ENCODE data around the gene ESD. TPM values are rescaled to one million over a fixed set of nuclear protein-coding genes. Genes with fewer than 3 reads are reported as not detected.

Gene ESD
- total RNA-seq, 2 donors from 2014 or later: 76.3 to 113 TPM

DNA sequence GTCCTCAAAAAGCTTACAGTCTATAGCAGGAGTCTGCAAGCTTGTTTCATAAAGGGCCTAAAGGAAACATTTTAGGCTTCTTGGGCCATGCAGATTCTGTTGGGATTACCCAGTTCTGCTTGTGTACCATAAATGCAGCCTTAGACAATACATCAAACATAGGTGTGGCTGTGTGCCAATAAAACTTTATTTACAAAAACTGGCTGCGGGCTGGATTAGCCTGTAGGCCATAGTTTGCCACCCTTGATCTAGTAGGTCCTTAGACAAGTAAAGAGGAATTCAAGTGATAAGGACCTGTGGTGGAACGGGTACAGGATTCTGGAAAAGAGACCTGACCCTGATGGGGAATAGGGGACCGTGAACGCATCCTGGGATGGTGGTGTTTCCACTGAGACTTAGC is 51.9 kb downstream of the ESD start:
- H3K36me3 ChIP-seq: peaks cover 22% of the 10 kb centered on the region
- H3K4me1 ChIP-seq: no peaks in the 10 kb centered on the region
- no peaks in the 10 kb centered on the region for H3K27me3 ChIP-seq
- TF ChIP-seq, protein P1, sequence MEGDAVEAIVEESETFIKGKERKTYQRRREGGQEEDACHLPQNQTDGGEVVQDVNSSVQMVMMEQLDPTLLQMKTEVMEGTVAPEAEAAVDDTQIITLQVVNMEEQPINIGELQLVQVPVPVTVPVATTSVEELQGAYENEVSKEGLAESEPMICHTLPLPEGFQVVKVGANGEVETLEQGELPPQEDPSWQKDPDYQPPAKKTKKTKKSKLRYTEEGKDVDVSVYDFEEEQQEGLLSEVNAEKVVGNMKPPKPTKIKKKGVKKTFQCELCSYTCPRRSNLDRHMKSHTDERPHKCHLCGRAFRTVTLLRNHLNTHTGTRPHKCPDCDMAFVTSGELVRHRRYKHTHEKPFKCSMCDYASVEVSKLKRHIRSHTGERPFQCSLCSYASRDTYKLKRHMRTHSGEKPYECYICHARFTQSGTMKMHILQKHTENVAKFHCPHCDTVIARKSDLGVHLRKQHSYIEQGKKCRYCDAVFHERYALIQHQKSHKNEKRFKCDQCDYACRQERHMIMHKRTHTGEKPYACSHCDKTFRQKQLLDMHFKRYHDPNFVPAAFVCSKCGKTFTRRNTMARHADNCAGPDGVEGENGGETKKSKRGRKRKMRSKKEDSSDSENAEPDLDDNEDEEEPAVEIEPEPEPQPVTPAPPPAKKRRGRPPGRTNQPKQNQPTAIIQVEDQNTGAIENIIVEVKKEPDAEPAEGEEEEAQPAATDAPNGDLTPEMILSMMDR (IDR thresholded peaks at IDR 0.05): no peak
- H3K27ac ChIP-seq: no peak overlapping the region
- no peak overlapping the region for H3K4me3 ChIP-seq
- H3K9me3 ChIP-seq: no peaks in the 10 kb centered on the region
- DNase-seq (ENCODE audit: low spot score): no peak

- Histone ChIP-seq H3K36me3 (peaks cover 15% of the 10 kb centered on the region), H3K27ac (no peak overlapping the region), H3K9me3 (no peaks in the 10 kb centered on the region), H3K4me3 (no peak overlapping the region), H3K4me1 (no peaks in the 10 kb centered on the region), H3K27me3 (no peaks in the 10 kb centered on the region)
- TF ChIP-seq, protein P1 (IDR thresholded peaks at IDR 0.05): no peak
- DNase-seq (ENCODE audit: low spot score): no peak
Observed at GRCh38 chr13:46743191-46743590, 53.8 kb downstream of the ESD start.

- H3K27ac ChIP-seq: no peak overlapping the region
- no peaks in the 10 kb centered on the region for H3K27me3 ChIP-seq
- no peak overlapping the region for H3K4me3 ChIP-seq
- no peaks in the 10 kb centered on the region for H3K9me3 ChIP-seq
- DNase-seq (ENCODE audit: low spot score): no peak
- peaks cover 24% of the 10 kb centered on the region for H3K36me3 ChIP-seq
- H3K4me1 ChIP-seq: no peaks in the 10 kb centered on the region
- TF ChIP-seq, protein P1 (IDR thresholded peaks at IDR 0.05): no peak
Observed at GRCh38 chr13:46739447-46740098, 57.4 kb downstream of the ESD start.

DNA sequence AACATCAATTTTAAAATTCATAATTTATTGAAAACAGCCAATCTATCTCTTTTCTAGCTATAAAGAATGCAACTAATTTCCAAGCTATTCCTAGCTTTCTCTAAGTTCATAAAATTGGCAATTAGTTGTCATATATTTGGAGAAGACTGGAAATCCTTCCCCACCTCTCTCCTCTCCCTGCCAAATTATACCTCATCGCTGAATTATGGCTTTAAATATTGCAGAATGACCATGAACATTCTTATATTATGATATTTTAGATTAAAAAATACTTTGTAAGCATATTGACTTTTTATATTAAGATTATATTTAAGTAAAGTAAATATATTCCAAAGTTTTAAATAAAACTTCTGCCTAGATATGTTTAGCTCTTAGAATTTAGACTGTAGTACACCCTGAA is 58.2 kb downstream of the ESD start:
- Histone ChIP-seq H3K4me1 (no peaks in the 10 kb centered on the region), H3K27me3 (no peaks in the 10 kb centered on the region), H3K9me3 (no peaks in the 10 kb centered on the region), H3K27ac (no peak overlapping the region), H3K4me3 (no peak overlapping the region), H3K36me3 (peaks cover 32% of the 10 kb centered on the region)
- TF ChIP-seq, protein P1 (IDR thresholded peaks at IDR 0.05): no peak
- DNase-seq (ENCODE audit: low spot score): no peak

- Histone ChIP-seq H3K36me3 (peaks cover 38% of the 10 kb centered on the region), H3K4me1 (no peaks in the 10 kb centered on the region), H3K27me3 (no peaks in the 10 kb centered on the region), H3K4me3 (no peak overlapping the region), H3K9me3 (no peaks in the 10 kb centered on the region), H3K27ac (no peak overlapping the region)
- TF ChIP-seq, protein P1 (IDR thresholded peaks at IDR 0.05): no peak
- no peak for DNase-seq (ENCODE audit: low spot score)
Observed at GRCh38 chr13:46738055-46738454, 58.9 kb downstream of the ESD start.

All from right atrium auricular region (tissue), 2 donors.